ENCODE data around the gene RAB6C.
"Not testable (repeated sequence)": the region's sequence is repeated elsewhere in the genome, so short reads cannot be mapped to it uniquely, and the experiment has no call there.

Gene RAB6C

GRCh38 chr2:129993151-129993550 is 13.7 kb downstream of the RAB6C start:
- DNase-seq (ENCODE audit: low read depth in 2 of 2, low spot score in 1 of 2): not testable (repeated sequence)

- not testable (repeated sequence) for DNase-seq (ENCODE audit: low read depth in 2 of 2, low spot score in 1 of 2)
Measured at GRCh38 chr2:129996657-129997237, 17.3 kb downstream of the RAB6C start.

GRCh38 chr2:129998771-129999170 is 19.3 kb downstream of the RAB6C start:
- DNase-seq (ENCODE audit: low read depth in 2 of 2, low spot score in 1 of 2): not testable (repeated sequence)

GRCh38 chr2:130005862-130006261 is 26.4 kb downstream of the RAB6C start:
- not testable (repeated sequence) for DNase-seq (ENCODE audit: low read depth in 2 of 2, low spot score in 1 of 2)

GRCh38 chr2:130016701-130017100 is 37.2 kb downstream of the RAB6C start:
- DNase-seq (ENCODE audit: low read depth in 2 of 2, low spot score in 1 of 2): not testable (repeated sequence)

DNA sequence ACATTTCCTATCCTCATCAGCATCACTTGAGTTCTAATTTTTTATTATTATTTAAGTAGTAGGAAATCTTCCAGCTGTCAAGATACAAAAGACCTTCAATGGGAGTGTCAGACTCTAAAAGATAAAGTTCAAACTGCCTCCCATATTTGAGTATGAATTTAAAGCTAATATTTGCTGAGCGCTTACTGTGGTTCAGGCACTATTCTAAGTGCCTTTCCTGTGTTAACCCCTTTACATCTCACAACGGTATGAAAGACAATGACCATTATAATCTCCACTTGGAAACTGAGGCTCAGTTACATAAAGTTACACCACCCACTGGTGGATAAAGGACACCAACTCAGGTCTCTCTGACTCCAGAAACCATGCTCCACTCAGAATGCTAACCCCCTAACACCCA is 39.9 kb downstream of the RAB6C start:
- DNase-seq (ENCODE audit: low read depth in 2 of 2, low spot score in 1 of 2): no peak

- not testable (repeated sequence) for DNase-seq (ENCODE audit: low read depth in 2 of 2, low spot score in 1 of 2)
Measured at GRCh38 chr2:130020069-130020468, 40.6 kb downstream of the RAB6C start.

- not testable (repeated sequence) for DNase-seq (ENCODE audit: low read depth in 2 of 2, low spot score in 1 of 2)
Measured at GRCh38 chr2:130025931-130026330, 46.5 kb downstream of the RAB6C start.
